HG03457 (cell line): ENCODE data around the gene IL32.
"Not testable (repeated sequence)": the region's sequence is repeated elsewhere in the genome, so short reads cannot be mapped to it uniquely, and the experiment has no call there.

Experiments
- ATAC-seq: cut with Tn5 transposase; IDR thresholded peaks from one replicate; pipeline ENCODE4 v1.9.1; 2021; ENCODE audit warnings: moderate number of reproducible peaks; ENCODE audit not compliant: unreplicated experiment

IL32 gene

DNA sequence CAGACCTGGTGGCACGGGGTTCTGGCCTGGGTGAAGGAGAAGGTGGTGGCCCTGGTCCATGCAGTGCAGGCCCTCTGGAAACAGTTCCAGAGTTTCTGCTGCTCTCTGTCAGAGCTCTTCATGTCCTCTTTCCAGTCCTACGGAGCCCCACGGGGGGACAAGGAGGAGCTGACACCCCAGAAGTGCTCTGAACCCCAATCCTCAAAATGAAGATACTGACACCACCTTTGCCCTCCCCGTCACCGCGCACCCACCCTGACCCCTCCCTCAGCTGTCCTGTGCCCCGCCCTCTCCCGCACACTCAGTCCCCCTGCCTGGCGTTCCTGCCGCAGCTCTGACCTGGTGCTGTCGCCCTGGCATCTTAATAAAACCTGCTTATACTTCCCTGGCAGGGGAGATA, 3.7 kb downstream of the IL32 start:
- ATAC-seq = not testable (repeated sequence)

DNA sequence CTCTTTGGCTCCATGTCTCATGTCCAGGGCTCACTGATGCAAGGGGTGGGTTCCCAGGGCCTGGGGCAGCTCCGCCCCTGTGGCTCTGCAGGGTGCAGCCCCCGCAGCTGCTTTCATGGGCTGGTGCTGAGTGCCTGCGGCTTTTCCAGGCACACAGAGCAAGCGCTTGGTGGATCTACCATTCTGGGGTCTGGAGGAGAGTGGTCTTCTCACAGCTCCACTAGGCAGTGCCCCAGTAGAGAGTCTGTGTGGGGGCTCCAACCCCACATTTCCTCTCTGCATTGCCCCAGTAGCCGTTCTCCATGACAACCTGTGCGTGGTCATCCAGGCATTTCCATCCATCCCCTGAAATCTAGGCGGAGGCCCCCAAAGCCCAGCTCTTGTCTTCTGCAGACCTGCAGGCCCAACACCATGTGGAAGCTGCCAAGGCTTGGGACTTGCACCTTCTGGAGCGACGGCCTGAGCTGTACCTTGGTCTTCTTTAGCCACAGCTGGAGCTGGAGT, 5.2 kb downstream of the IL32 start:
- no peak for ATAC-seq

- no peak for ATAC-seq
These were observed 6.2 kb downstream of the IL32 start for GRCh38 chr16:3071655-3072054.

DNA sequence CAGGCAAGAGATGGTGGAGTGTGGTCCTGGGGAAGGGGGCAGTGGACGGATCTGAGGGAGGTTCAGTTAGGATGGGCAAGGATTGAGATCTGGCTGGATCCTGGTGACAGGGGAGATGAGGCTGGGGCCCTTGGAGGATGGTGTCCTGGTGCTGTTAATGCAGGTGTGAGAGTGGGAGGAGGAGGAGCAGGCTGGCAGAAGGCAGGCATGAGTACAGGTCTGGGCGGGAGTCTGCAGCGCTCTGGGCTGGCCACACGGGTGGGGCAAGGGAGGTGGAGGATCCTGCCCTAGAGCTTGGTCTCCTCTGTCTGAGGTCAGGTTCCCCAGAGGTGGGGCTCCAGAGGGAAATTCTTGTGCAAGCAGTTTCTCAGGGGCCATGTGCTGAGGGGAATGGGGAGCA, 6.7 kb downstream of the IL32 start:
- not testable (repeated sequence) for ATAC-seq

- ATAC-seq = not testable (repeated sequence)
These were observed 7.3 kb downstream of the IL32 start for GRCh38 chr16:3072576-3073263.

DNA sequence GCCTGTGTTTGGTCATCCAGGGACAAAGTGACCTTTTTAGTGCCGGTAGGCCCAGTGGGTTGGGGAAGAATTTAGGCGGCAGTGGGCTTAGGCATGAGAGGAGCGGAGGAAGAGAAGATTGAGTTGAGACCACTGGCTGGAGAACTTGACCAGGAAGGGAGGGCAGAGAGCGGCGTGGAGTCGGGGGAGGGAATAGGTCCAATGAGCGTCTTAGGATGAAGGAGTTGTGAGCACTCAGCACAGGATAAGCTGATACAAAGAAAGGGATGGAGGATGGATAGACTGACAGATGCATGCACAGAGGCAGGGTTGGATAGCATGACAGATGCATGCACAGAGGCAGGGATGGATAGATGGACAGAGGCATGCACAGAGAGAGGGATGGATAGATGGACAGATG, 8.0 kb downstream of the IL32 start:
- ATAC-seq = no peak

GRCh38 chr16:3074860-3075522, 9.6 kb downstream of the IL32 start:
- peak; percentile 65 for ATAC-seq

DNA sequence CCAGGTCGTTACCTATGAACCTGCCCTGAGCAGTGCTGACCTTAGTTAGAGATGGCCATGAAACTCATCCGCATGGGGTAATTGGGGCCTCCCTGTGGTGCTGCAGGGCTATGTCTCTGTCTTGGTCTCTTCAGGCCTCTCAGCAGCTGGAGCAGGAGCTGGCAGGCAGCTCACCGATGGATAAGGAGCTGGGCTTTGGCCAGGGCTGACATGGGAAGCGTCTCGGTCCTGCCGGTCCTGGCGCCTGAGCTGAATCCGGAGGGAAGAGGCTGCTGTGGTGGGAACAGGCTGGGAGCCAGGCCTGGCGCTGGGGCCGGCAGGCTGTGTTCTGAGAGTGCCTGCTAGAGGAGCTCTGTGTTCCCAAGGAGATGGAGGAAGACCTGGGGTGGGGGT, 10.1 kb downstream of the IL32 start:
- no peak for ATAC-seq

- not testable (repeated sequence) for ATAC-seq
These were observed 10.5 kb downstream of the IL32 start for GRCh38 chr16:3075946-3076345.

- ATAC-seq = no peak
These were observed 11.1 kb downstream of the IL32 start for GRCh38 chr16:3076577-3076976.

DNA sequence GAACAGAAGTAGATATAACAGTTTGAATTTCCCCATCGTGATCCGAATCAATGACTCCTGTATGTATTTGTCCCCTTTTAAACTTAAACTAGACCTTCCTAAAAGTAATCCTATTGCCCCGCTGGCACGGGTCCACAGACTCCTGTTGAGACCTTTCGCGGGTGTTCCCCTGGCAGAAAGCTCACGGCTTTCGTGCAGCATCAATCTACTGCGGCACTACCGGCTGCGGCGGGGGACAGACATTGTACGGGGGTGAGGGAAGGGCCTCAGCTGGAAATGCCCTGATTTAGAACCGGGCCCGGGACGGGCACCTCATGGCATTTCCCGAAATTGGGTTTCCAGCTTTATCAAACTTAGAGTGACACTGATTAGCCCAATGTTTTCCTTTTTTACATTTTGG, 14.6 kb downstream of the IL32 start:
- no peak for ATAC-seq

DNA sequence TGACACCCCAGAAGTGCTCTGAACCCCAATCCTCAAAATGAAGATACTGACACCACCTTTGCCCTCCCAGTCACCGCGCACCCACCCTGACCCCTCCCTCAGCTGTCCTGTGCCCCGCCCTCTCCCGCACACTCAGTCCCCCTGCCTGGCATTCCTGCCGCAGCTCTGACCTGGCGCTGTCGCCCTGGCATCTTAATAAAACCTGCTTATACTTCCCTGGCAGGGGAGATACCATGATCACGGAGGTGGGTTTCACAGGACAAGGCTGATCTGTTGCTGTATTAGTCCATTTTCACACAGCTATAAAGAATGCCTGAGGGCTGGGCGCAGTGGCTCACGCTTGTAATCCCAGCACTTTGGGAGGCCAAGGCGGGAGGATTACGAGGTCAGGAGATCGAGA, 16.5 kb downstream of the IL32 start:
- not testable (repeated sequence) for ATAC-seq

DNA sequence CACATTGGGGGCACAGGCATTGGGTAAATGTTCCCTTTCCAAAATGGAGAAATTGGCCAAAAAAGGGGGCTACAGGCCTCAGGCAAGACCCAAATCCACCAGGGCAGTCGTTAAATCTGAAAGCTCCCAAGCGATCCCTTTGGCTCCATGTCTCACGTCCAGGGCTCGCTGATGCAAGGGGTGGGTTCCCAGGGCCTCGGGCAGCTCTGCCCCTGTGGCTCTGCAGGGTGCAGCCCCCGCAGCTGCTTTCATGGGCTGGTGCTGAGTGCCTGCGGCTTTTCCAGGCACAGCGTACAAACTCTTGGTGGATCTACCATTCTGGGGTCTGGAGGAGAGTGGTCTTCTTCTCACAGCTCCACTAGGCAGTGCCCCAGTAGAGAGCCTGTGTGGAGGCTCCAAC, 18.0 kb downstream of the IL32 start:
- ATAC-seq = not testable (repeated sequence)

DNA sequence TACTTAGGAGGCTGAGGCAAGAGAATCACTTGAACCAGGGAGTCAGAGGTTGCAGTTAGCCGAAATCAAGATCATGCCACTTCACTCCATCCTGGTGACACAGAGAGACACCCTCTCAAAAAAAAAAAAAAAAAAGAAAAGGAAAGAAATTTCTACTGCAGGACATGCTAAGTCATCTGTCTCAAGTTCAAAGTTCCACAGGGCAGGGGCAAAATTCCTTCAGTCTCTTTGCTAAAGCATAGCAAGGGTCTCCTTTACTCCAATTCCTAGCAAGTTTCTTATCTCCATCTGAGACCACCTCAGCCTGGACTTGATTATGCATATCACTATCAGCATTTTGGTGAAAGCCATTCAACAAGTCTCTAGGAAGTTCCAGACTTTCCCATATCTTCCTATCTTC, 19.1 kb downstream of the IL32 start:
- no peak for ATAC-seq

- no peak for ATAC-seq
These were observed 19.7 kb downstream of the IL32 start for GRCh38 chr16:3084969-3085670.

GRCh38 chr16:3085868-3086595, 20.6 kb downstream of the IL32 start:
- no peak for ATAC-seq

GRCh38 chr16:3086596-3087242, 21.3 kb downstream of the IL32 start:
- ATAC-seq = no peak

GRCh38 chr16:3087243-3088235, 22.1 kb downstream of the IL32 start:
- no peak for ATAC-seq

DNA sequence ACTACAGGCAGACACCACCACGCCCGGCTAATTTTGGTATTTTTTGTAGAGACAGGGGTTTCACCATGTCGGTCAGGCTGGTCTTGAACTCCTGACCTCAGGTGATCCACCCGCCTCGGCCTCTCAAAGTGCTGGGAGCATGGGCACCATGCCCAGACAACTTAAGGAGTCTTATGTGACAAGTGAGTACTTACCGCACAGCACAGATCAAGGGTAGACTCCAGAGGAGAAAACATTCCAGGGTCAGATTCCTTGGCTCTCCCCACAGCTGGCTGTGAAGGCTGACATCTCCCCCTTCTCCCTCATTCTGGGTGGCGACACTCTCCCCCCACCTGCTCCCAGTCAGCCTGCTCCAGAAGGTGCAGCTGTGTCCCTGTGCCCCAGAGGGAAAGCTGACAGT, 23.0 kb downstream of the IL32 start:
- no peak for ATAC-seq
